IPS-11a (cell line): ENCODE measurements around the gene ZNF385A.

Experiments
- H3K4me3 ChIP-seq: one replicate; pipeline ENCODE4 v1.5.1; 2013; ENCODE audit warnings: low read depth, low read length, control low read depth

Gene ZNF385A

GRCh38 chr12:54416687-54417603 lies 32.4 kb upstream of the ZNF385A start:
- no peak overlapping the region for H3K4me3 ChIP-seq

GRCh38 chr12:54415221-54415929 lies 30.8 kb upstream of the ZNF385A start:
- no peak overlapping the region for H3K4me3 ChIP-seq

GRCh38 chr12:54413284-54414190 lies 29.0 kb upstream of the ZNF385A start:
- no peak overlapping the region for H3K4me3 ChIP-seq

- H3K4me3 ChIP-seq: no peak overlapping the region
Measured at GRCh38 chr12:54412786-54413185, 28.3 kb upstream of the ZNF385A start.

GRCh38 chr12:54412348-54412747 lies 27.8 kb upstream of the ZNF385A start:
- no peak overlapping the region for H3K4me3 ChIP-seq

GRCh38 chr12:54411391-54412241 lies 27.1 kb upstream of the ZNF385A start:
- H3K4me3 ChIP-seq: no peak overlapping the region

GRCh38 chr12:54409267-54409666 lies 24.7 kb upstream of the ZNF385A start:
- no peak overlapping the region for H3K4me3 ChIP-seq

- no peak overlapping the region for H3K4me3 ChIP-seq
Measured at GRCh38 chr12:54407183-54407905, 22.8 kb upstream of the ZNF385A start.

- no peak overlapping the region for H3K4me3 ChIP-seq
Measured at GRCh38 chr12:54405573-54405972, 21.0 kb upstream of the ZNF385A start.

- H3K4me3 ChIP-seq: no peak overlapping the region
Measured at GRCh38 chr12:54405106-54405505, 20.6 kb upstream of the ZNF385A start.

GRCh38 chr12:54404061-54405004 lies 19.8 kb upstream of the ZNF385A start:
- H3K4me3 ChIP-seq: no peak overlapping the region

GRCh38 chr12:54401119-54401518 lies 16.6 kb upstream of the ZNF385A start:
- H3K4me3 ChIP-seq: no peak overlapping the region

- no peak overlapping the region for H3K4me3 ChIP-seq
Measured at GRCh38 chr12:54398995-54399793, 14.7 kb upstream of the ZNF385A start.

GRCh38 chr12:54398218-54398617 lies 13.7 kb upstream of the ZNF385A start:
- H3K4me3 ChIP-seq: no peak overlapping the region

GRCh38 chr12:54397157-54397556 lies 12.6 kb upstream of the ZNF385A start:
- no peak overlapping the region for H3K4me3 ChIP-seq

GRCh38 chr12:54395545-54395944 lies 11.0 kb upstream of the ZNF385A start:
- no peak overlapping the region for H3K4me3 ChIP-seq

- H3K4me3 ChIP-seq: no peak overlapping the region
Measured at GRCh38 chr12:54394986-54395385, 10.5 kb upstream of the ZNF385A start.

- no peak overlapping the region for H3K4me3 ChIP-seq
Measured at GRCh38 chr12:54394281-54394719, 9.8 kb upstream of the ZNF385A start.
